GM15510 (cell line): Measurements from ENCODE around the gene GHR.

Experiments used
- POLR2A ChIP-seq: IDR thresholded peaks from 3 replicates; pipeline ENCODE4 v1.6.1; 2011; ENCODE audit warnings: borderline replicate concordance; ENCODE audit not compliant: insufficient read length; ENCODE audit errors: extremely low read depth

Gene GHR

GRCh38 chr5:42643360-42643759 is 220.1 kb downstream of the GHR start:
- TF ChIP-seq POLR2A = no peak

DNA sequence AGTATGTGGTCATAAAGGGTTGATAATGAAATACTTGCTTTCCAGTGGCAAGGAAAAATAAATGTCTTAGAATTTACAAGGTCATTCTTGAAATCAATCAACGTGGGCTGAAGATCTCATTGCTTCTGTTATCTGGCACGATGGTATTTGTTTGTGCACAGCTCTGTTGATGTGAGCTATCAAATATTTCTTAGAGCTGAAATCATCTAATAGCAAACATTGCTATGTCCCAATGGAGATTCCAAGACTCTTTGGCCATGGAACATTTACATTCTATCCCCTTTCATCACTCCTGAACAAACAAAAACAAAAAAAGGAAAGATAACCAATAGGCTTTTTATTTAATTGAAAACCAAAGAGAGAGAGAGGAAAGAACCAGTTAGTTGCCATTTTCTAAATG is 221.9 kb downstream of the GHR start:
- no peak for TF ChIP-seq POLR2A

DNA sequence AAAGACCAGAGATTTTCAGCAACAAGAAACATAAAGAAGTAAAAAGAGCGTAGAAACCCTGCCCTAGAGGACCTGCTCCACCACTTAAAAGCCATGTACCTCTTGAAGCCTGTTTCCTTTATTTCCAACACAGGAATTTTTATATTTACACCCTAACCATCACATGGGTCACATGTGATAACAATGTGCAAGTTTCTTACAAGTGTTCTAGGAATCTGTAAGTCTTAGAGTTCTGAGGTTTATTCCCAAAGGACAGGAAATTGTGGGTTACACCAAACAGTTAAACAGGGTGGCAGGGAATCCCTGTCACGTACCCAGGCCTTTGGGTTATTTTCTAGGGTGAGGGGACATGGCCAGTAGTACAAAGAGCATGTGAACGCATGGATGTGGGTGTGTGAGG is 224.8 kb downstream of the GHR start:
- TF ChIP-seq POLR2A = no peak

- no peak for TF ChIP-seq POLR2A
Measured at GRCh38 chr5:42648915-42649314, 225.7 kb downstream of the GHR start.

DNA sequence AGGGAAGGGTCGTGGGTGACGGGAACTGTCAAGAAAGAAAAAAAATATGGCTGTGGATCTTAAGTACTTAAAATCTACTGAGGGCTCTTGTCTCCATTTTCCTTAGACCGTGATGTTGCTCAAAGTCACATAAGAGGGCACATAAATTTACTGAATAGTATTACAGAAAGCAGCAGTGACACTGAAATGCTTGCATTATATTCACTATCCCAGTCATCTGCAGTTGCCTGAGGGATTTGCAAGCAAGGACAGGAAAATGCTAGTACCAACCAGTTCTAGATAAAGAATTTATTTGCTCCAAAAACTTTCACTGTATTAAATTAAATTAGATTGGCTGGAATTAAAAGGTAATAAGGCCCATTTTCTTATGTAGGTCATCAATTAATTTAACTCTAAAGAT is 226.8 kb downstream of the GHR start:
- TF ChIP-seq POLR2A = no peak

DNA sequence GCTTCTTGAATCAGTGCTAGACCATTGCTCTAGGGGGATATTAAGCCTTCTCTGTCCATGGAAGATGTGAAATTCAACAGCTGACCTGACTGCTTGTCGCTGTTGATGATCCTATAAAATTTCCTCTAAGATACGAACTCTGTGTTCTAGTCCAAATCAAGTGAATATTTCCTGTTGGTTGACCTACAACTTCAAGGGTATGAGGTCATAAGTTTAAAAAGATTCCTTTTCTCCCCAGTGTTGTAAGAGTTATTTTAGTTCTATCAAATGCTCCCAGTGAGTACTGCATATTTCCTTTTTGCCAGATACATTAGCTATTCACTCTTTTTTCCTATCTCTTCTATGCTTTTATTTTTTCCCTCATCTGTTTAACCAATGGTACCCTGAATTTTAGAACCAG is 230.5 kb downstream of the GHR start:
- TF ChIP-seq POLR2A = no peak

DNA sequence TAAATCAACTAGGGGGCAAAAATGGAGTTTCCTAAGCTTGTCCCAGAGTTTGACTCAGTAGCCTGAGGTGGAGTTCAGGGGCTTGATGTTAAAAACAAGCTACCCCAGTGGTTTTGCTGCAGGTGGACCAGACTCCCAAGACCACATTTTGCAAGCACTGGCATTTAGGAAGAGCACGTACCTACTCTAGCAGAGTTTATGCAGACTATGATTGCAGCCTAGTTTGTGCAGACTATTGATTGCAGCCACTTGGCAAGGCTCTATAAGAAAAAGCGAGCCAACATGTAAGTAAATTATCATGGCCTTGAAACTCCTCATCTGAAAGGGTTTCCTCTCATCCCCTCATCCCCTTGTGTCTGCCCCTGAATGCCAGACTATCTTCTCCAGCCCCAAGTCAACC is 231.4 kb downstream of the GHR start:
- no peak for TF ChIP-seq POLR2A

- TF ChIP-seq POLR2A = no peak
Measured at GRCh38 chr5:42655982-42656650, 232.9 kb downstream of the GHR start.

GRCh38 chr5:42656651-42657015 is 233.4 kb downstream of the GHR start:
- TF ChIP-seq POLR2A = no peak

DNA sequence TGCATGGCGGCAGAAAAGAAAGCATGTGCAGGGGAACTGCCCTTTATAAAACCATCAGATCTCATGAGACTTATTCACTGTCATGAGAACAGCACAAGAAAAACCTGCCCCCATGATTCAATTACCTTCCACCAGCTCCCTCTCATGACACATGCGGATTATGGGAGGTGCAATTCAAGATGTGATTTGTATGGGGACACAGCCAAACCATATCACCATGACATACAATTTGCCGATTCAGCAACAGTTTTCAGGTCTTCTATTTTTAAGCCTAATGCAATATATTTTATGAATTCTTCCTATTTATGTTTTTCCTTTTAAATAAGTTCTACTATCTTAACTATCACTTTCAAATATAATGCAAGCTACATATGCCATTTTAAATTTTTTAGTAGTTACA is 242.6 kb downstream of the GHR start:
- TF ChIP-seq POLR2A = no peak

- no peak for TF ChIP-seq POLR2A
Measured at GRCh38 chr5:42666869-42667268, 243.6 kb downstream of the GHR start.

DNA sequence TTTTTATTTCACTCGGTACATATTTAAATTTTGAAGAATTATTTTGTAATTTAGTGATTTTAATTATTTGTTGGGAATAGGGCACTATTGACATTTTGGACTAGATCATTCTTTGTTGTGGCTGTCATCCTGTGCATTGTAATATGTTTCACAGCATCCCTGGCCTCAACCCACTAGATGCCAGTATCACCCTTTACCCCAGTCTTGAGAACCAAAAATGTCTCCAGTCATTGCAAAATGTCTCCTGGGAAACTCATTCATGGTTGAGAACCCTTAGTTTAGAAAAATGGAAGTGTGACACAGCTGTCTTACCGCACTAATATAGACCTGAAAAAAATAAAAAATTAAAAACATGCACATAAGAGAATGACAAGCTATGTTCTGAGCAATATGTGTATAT is 245.0 kb downstream of the GHR start:
- no peak for TF ChIP-seq POLR2A

DNA sequence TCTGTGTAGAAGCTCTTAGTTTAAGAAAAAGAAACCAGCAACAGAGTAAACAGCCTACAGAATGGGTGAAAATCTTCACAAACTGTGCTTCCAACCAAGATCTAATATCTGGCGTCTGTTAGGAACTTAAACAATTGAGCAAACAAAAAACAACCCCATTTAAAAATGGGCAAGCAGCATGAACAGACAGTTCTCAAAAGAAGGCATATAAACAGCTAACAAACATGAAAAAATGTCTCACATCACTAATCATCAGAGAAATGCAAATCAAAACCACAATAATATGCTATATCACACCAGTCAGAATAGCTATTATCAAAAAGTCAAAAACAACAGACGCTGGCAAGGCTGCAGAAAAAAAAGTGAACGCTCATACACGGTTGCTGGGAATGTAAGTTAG is 249.7 kb downstream of the GHR start:
- no peak for TF ChIP-seq POLR2A

DNA sequence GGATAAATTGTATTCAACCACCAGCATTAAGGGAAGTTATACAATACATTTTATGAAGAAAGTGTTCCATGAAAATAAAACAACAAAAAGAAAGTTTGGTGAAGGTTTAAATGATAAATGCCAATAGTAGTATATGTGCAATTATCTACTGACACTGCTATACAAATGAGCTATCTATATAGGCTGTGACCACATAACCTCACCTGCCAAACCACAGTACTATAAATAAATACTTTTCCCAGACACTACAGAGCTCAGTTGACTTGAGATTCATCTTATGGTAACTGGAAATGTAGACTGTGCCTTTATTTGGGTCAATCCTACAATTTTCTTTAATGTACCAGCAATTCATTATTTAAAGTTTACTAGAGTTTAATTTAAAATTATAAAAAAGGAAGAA is 252.4 kb downstream of the GHR start:
- TF ChIP-seq POLR2A = no peak

DNA sequence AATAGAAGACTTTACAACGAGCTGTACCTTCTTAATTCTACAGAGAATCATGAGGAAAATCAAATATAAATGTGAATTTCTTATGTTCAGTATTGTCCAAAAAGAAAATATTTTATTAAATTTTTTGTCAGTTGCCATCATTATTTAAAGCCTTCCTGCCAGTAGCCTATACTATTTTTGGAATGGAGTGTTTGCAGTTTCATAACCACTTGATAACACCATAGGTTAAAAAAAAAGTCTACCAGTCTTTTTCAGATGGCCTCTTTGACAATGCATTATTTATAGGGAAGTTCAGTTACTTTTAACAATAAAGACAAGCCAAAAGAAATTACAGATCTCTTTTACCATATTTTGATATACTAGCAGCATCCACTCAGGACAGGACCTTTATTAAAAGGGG is 253.1 kb downstream of the GHR start:
- no peak for TF ChIP-seq POLR2A

DNA sequence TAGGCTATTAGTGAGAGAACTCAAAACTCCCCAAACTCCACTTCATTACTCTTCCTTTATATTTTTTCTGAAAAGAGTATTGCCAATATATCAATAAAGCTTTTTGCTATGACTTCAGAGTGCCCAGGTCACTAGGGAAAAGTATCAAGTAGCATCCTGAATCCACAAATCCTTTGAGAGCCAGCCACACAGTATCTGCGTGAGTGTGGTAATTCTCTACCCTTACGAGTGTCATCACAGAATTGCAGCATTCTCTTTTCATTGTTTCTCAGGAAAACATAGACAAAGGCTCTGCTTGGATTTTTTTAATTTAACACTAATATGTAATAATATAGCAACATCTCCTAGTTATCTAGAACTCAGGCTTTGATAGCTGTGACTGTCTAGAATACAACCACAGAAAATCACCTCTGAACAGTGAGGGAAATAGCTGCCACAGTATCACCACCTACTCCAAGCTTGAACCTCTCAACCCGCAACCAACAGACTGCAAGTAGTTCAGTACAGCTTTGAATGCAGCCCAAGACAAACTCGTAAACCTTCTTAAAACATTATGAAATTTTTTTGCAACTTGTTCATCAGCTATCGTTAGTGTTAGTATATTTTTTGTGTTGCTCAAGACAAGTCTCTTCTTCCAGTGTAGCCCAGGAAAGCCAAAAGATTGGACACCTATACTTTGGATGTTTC is 254.1 kb downstream of the GHR start:
- no peak for TF ChIP-seq POLR2A
